ENCODE data around the gene KCTD16. TPM values are rescaled to one million over a fixed set of nuclear protein-coding genes. Genes with fewer than 3 reads are reported as not detected.

KCTD16 gene
- total RNA-seq, 1 donor from 2014 or later: 4.8 TPM

- H3K36me3 Mint-ChIP-seq: no peaks in the 10 kb centered on the region
- H3K4me1 Mint-ChIP-seq: peaks cover 6% of the 10 kb centered on the region
- no peaks in the 10 kb centered on the region for H3K27me3 Mint-ChIP-seq (ENCODE audit: low read depth)
- no peaks in the 10 kb centered on the region for H3K9me3 Mint-ChIP-seq
- TF ChIP-seq, protein P1, sequence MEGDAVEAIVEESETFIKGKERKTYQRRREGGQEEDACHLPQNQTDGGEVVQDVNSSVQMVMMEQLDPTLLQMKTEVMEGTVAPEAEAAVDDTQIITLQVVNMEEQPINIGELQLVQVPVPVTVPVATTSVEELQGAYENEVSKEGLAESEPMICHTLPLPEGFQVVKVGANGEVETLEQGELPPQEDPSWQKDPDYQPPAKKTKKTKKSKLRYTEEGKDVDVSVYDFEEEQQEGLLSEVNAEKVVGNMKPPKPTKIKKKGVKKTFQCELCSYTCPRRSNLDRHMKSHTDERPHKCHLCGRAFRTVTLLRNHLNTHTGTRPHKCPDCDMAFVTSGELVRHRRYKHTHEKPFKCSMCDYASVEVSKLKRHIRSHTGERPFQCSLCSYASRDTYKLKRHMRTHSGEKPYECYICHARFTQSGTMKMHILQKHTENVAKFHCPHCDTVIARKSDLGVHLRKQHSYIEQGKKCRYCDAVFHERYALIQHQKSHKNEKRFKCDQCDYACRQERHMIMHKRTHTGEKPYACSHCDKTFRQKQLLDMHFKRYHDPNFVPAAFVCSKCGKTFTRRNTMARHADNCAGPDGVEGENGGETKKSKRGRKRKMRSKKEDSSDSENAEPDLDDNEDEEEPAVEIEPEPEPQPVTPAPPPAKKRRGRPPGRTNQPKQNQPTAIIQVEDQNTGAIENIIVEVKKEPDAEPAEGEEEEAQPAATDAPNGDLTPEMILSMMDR (IDR thresholded peaks at IDR 0.05; ENCODE audit: unreplicated experiment): no peak
- H3K4me3 Mint-ChIP-seq: no peak overlapping the region
- no peak for DNase-seq (ENCODE audit: low spot score in 2 of 2, unreplicated experiment in 2 of 2)
- no peak overlapping the region for H3K27ac Mint-ChIP-seq
Observed at GRCh38 chr5:144393641-144394435, 223.2 kb downstream of the KCTD16 start.

DNA sequence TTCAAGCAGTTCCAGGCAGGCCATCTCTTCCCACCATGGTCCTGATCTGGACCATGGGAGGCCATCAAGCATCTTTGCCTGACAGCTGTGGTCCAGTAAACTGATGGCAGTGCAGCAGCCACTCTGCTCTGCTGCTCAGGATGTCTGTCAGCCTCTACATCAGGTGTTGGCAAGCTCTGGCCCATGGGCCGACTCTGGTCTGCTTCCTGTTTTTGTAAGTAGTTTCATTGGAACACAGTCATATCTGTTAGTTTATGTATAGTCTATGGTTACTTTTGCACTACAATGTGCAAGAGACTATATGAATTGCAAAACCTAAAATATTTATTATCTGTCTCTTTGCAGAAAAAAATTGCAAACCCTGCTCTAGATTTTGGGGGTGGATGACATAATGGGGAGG is 225.0 kb downstream of the KCTD16 start:
- Mint-ChIP-seq H3K27ac (no peak overlapping the region), H3K36me3 (no peaks in the 10 kb centered on the region), H3K9me3 (no peaks in the 10 kb centered on the region), H3K4me3 (no peak overlapping the region), H3K4me1 (no peaks in the 10 kb centered on the region), H3K27me3 (ENCODE audit: low read depth) (peaks cover 1% of the 10 kb centered on the region)
- TF ChIP-seq, protein P1 (IDR thresholded peaks at IDR 0.05; ENCODE audit: unreplicated experiment): no peak
- DNase-seq (ENCODE audit: low spot score in 2 of 2, unreplicated experiment in 2 of 2): no peak

- TF ChIP-seq, protein P1 (IDR thresholded peaks at IDR 0.05; ENCODE audit: unreplicated experiment): no peak
- DNase-seq (ENCODE audit: low spot score in 2 of 2, unreplicated experiment in 2 of 2): no peak
- peaks cover 3% of the 10 kb centered on the region for H3K27me3 Mint-ChIP-seq (ENCODE audit: low read depth)
- no peaks in the 10 kb centered on the region for H3K36me3 Mint-ChIP-seq
- peaks cover 3% of the 10 kb centered on the region for H3K4me1 Mint-ChIP-seq
- H3K27ac Mint-ChIP-seq: no peak overlapping the region
- H3K9me3 Mint-ChIP-seq: no peaks in the 10 kb centered on the region
- H3K4me3 Mint-ChIP-seq: no peak overlapping the region
Observed at GRCh38 chr5:144403058-144403457, 232.4 kb downstream of the KCTD16 start.

GRCh38 chr5:144403817-144404420 is 233.2 kb downstream of the KCTD16 start:
- DNase-seq (ENCODE audit: low spot score in 2 of 2, unreplicated experiment in 2 of 2): no peak
- H3K4me3 Mint-ChIP-seq: no peak overlapping the region
- no peak overlapping the region for H3K27ac Mint-ChIP-seq
- no peaks in the 10 kb centered on the region for H3K9me3 Mint-ChIP-seq
- no peaks in the 10 kb centered on the region for H3K36me3 Mint-ChIP-seq
- peaks cover 3% of the 10 kb centered on the region for H3K4me1 Mint-ChIP-seq
- peaks cover 3% of the 10 kb centered on the region for H3K27me3 Mint-ChIP-seq (ENCODE audit: low read depth)
- TF ChIP-seq, protein P1 (IDR thresholded peaks at IDR 0.05; ENCODE audit: unreplicated experiment): no peak

DNA sequence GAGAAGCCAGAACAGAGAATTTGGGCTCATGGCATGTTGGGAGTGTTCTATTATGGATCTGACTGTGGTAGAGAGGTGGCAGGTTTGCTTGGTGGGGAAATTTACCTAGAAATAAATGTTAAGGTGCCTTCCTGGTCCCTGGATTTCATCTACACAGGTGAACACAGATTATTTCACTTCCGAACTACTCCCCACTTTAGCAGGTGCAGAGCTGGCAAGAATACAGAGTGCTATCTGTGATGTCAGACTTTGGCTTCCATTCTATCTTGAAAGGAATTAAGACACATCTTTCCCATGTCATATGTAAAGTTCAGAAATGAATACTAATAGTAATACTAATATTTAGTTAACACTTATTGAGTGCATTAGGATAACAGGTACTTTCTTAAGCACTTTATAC is 234.0 kb downstream of the KCTD16 start:
- H3K9me3 Mint-ChIP-seq: no peaks in the 10 kb centered on the region
- peaks cover 3% of the 10 kb centered on the region for H3K4me1 Mint-ChIP-seq

More for the DNA sequence above, 234.0 kb downstream of the KCTD16 start:
- TF ChIP-seq, protein P1 (IDR thresholded peaks at IDR 0.05; ENCODE audit: unreplicated experiment): no peak
- Mint-ChIP-seq H3K27ac (no peak overlapping the region), H3K4me3 (no peak overlapping the region), H3K27me3 (ENCODE audit: low read depth) (peaks cover 3% of the 10 kb centered on the region), H3K36me3 (no peaks in the 10 kb centered on the region)
- DNase-seq (ENCODE audit: low spot score in 2 of 2, unreplicated experiment in 2 of 2): no peak

Measured in mesothelial cell of epicardium (in vitro differentiated cells).